ENCODE measurements around the gene C6orf47. TPM values are rescaled to one million over a fixed set of nuclear protein-coding genes. Genes with fewer than 3 reads are reported as not detected.

Gene C6orf47
- total and polyA plus RNA-seq, 2 of the 13 experiments (the other 11 are each of a cell fraction or from before 2014, with no cell fraction given): 1.7 to 18.1 TPM

- TF ChIP-seq THRA (CRISPR knock-in tag; IDR thresholded peaks at IDR 0.05; ENCODE audit: borderline replicate concordance) (peak; percentile 67; the same call in 1 of the 2 replicates), ZNF329 (CRISPR knock-in tag; IDR thresholded peaks at IDR 0.05; ENCODE audit: low read depth) (no peak), AGO1 (IDR thresholded peaks at IDR 0.05; ENCODE audit: low read depth, low read length, poor library complexity, severe bottlenecking) (no peak), ZBTB49 (CRISPR knock-in tag; IDR thresholded peaks at IDR 0.05; ENCODE audit: borderline replicate concordance) (no peak), UBTF (CRISPR knock-in tag; IDR thresholded peaks at IDR 0.05) (no peak), NR0B2 (CRISPR knock-in tag; IDR thresholded peaks at IDR 0.05) (no peak), PRMT3 (CRISPR knock-in tag; IDR thresholded peaks at IDR 0.05; ENCODE audit: borderline replicate concordance, low read depth) (no peak), HNF1A (IDR thresholded peaks at IDR 0.05; ENCODE audit: low read depth) (no peak), HNF1A (CRISPR knock-in tag; IDR thresholded peaks at IDR 0.05; ENCODE audit: borderline replicate concordance) (no peak), MTERF4 (CRISPR knock-in tag; IDR thresholded peaks at IDR 0.05) (no peak), RBFOX2 (IDR thresholded peaks at IDR 0.05; ENCODE audit: low read depth, low read length) (no peak), NPAS2 (CRISPR knock-in tag; IDR thresholded peaks at IDR 0.05; ENCODE audit: borderline replicate concordance) (no peak), NR2F6 (IDR thresholded peaks at IDR 0.05) (no peak), NR2F6 (CRISPR knock-in tag; IDR thresholded peaks at IDR 0.05) (no peak)
Measured at GRCh38 chr6:31654574-31655348, 5.8 kb downstream of the C6orf47 start (continued).

All from HepG2 (cell line).